SIG-M5 treated with dmso at 0.1 percent for 504 hours (cell line): ENCODE measurements around the gene SYCE3.
A peak's percentile ranks its signal among the peaks of the same experiment; 100 is the strongest.

ENCODE experiments used
- DNase-seq: peaks from one replicate; lab custom pipeline; 2025; ENCODE audit not compliant: unreplicated experiment; lab: John Stamatoyannopoulos, UW

Gene SYCE3

GRCh38 chr22:50600967-50601668 lies 38.4 kb upstream of the SYCE3 start:
- DNase-seq = no peak

- DNase-seq = no peak
Measured at GRCh38 chr22:50600538-50600937, 37.8 kb upstream of the SYCE3 start, which contains the start of gene MAPK8IP2. TSS of gene MAPK8IP2 (plus strand) at chr22:50600793. CDS start at chr22:50600819, 26 bp downstream.

GRCh38 chr22:50599816-50600455 lies 37.2 kb upstream of the SYCE3 start:
- DNase-seq = peak; percentile 24

GRCh38 chr22:50597097-50597496 lies 34.4 kb upstream of the SYCE3 start:
- DNase-seq = no peak

- no peak for DNase-seq
Measured at GRCh38 chr22:50595189-50595588, 32.5 kb upstream of the SYCE3 start.

- no peak for DNase-seq
Measured at GRCh38 chr22:50587407-50587806, 24.7 kb upstream of the SYCE3 start.

GRCh38 chr22:50586416-50586815 lies 23.7 kb upstream of the SYCE3 start:
- no peak for DNase-seq

- DNase-seq = no peak
Measured at GRCh38 chr22:50585781-50586180, 23.1 kb upstream of the SYCE3 start.

GRCh38 chr22:50585238-50585637 lies 22.5 kb upstream of the SYCE3 start:
- no peak for DNase-seq

- no peak for DNase-seq
Measured at GRCh38 chr22:50584106-50585096, 21.7 kb upstream of the SYCE3 start.

- DNase-seq = no peak
Measured at GRCh38 chr22:50583294-50583861, 20.7 kb upstream of the SYCE3 start.

- peak; percentile 97 for DNase-seq
Measured at GRCh38 chr22:50582493-50583293, 20.0 kb upstream of the SYCE3 start, which contains the start of gene CHKB. TSS of gene CHKB (minus strand) at chr22:50582849. CDS start at chr22:50582781, 68 bp downstream.

- DNase-seq = no peak
Measured at GRCh38 chr22:50581950-50582492, 19.3 kb upstream of the SYCE3 start.

GRCh38 chr22:50581031-50581949 lies 18.6 kb upstream of the SYCE3 start:
- DNase-seq = no peak

GRCh38 chr22:50579752-50580151 lies 17.0 kb upstream of the SYCE3 start:
- DNase-seq = no peak

- no peak for DNase-seq
Measured at GRCh38 chr22:50578776-50579310, 16.1 kb upstream of the SYCE3 start.

GRCh38 chr22:50577987-50578775 lies 15.5 kb upstream of the SYCE3 start, which contains the start of gene CPT1B:
TSS of gene CPT1B (minus strand) at chr22:50578427. CDS start at chr22:50577915, 512 bp downstream.
- DNase-seq = no peak

- no peak for DNase-seq
Measured at GRCh38 chr22:50577697-50577986, 14.9 kb upstream of the SYCE3 start.
